CD4-positive, alpha-beta T cell treated with Interferon alpha-2 for 1 hour (primary cell): ENCODE results near the gene MYO5B.
"Not testable (repeated sequence)": the region's sequence is repeated elsewhere in the genome, so short reads cannot be mapped to it uniquely, and the experiment has no call there.

Experiments
- DNase-seq, 2 donors: peaks; one replicate each; pipeline ENCODE4 v3.0.0-alpha.2; 2020 to 2022

Gene MYO5B

GRCh38 chr18:49814147-49814499 lies 380.8 kb downstream of the MYO5B start:
- peak; percentile 83 for DNase-seq

GRCh38 chr18:49813319-49814146 lies 381.4 kb downstream of the MYO5B start, which contains the start of gene ACAA2:
Gene ACAA2, minus strand, starts transcription at chr18:49813533. Its CDS starts 49 bp downstream, at chr18:49813484.
- DNase-seq = peak; percentile 81 to 86

DNA sequence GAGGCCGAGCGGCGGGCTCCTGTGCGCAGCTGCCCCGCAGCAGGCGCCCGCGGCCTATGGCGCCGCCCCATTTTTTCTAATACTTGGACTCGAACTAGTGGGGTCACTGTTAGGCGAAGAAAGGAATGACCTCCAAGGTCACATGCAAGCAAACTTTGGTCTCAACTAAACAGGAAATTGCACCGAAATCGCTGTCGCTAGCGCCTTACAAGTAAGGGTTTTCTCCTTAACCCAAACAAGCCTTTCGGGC lies 382.0 kb downstream of the MYO5B start:
- DNase-seq = no peak

- no peak for DNase-seq
Observed at GRCh38 chr18:49812286-49813068, 382.5 kb downstream of the MYO5B start.

- DNase-seq = no peak
Observed at GRCh38 chr18:49811151-49811938, 383.6 kb downstream of the MYO5B start.

DNA sequence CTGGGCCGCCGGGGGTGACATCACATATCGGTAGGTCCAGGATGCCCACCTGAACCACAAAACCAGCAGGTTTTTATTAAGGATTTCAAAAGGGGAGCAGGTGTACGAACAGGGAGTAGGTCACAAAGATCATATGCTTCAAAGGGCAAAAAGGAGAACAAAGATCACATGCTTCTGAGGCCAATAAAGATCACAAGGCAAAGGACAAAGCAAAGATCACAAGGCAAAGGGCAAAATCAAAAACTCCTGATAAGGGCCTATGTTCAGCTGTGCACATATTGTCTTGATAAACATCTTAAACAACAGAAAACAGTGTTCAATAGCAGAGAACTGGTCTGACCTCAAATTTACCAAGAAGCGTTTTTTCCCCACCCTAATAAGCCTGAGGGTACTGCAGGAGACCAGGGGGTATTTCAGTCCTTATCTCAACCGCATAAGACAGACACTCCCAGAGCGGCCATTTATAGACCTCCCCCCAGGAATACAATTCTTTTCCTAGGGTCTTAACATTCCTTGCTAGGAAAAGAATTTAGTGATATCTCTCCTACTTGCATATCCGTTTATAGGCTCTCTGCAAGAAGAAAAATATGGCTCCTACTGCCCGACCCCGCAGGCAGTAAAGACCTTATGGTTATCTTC lies 386.3 kb downstream of the MYO5B start:
- not testable (repeated sequence) for DNase-seq

GRCh38 chr18:49804096-49804495 lies 390.9 kb downstream of the MYO5B start:
- no peak for DNase-seq

- no peak for DNase-seq
Observed at GRCh38 chr18:49802623-49803022, 392.3 kb downstream of the MYO5B start.

DNA sequence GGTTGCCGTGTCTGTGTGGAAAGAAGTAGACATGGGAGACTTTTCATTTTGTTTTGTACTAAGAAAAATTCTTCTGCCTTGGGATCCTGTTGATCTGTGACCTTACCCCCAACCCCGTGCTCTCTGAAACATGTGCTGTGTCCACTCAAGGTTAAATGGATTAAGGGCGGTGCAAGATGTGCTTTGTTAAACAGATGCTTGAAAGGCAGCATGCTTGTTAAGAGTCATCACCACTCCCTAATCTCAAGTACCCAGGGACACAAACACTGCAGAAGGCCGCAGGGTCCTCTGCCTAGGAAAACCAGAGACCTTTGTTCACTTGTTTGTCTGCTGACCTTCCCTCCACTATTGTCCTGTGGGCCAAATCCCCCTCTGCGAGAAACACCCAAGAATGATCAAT lies 394.5 kb downstream of the MYO5B start:
- not testable (repeated sequence) for DNase-seq

- DNase-seq = not testable (repeated sequence)
Observed at GRCh38 chr18:49799806-49800205, 395.1 kb downstream of the MYO5B start.

DNA sequence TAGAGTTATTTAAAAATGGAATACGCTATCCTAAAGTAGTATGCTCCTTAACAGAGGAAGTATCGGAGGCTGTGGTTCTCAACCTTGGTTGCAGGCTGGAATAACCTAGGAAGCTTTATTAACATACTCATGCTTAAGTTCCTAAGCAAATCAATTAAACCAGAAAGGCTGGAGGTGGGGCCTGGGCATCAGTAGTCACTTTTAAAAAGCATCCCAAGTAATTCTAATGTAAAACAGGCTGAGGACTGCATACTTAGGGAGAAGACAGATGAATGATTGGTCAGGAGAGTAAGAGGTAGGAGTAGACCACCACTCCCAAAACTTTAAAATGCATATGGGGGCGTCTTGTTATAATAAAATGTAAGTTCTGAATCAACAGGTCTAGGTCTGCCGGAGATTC lies 396.9 kb downstream of the MYO5B start:
- no peak for DNase-seq

DNA sequence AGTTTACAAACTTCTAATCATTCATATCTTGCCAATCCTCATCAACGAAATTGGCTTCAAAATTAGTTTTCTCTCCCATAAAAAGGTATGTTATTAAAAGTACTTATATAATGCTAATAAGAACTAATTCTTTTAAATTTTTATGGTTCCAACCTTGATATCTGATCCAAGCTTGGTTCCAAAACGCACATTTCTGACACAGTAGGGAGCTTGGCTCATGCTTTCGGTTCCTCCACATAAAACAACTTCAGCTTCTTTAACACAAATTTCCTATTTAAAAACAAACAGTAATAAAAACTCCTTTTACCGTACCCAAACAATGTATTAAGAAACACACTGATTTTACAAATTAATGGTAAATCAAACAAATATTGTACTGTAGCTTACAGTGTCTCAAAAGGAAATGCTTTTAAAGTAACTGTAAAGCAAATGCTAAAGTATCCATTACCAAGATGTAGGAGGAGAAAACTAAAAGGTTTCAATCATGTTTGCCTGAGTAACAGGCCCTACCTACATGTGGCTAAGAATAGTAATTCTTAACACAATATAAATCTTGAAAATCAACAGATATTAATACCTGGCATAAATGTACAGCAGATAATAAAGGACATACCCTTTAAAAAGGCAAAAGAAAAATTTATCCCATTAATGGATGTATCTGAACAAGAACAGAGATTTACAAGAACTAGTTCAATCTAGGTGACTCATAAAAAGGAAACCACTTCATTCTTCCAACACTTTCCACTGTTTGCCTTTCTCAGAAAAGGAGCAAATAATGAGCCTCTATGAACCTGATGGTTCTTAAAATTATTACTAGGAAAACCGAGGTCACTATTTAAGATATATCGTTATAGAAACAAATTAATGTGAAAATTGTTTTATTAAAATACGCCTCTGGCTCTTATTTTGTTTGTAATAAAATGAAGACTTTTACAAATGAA lies 399.1 kb downstream of the MYO5B start:
- no peak for DNase-seq

DNA sequence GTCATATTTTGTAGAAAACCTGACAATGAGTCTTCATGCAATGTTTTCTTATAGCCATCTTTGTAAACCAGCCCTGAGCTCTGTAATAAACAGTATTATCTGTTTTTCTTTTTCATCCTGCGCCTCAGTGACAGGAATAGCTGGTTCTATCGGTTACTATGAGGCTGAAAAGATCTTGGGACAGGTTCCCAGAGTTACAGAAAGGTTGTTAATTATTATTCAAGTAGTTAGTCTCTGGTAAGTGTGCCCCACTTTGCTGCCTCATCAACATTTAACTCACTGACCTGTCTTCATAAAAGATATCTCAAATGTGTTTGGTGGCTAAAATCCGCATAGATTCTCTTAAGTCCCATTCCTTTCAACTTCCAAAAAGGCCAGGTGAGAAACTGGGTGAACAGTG lies 400.2 kb downstream of the MYO5B start:
- DNase-seq = no peak

DNA sequence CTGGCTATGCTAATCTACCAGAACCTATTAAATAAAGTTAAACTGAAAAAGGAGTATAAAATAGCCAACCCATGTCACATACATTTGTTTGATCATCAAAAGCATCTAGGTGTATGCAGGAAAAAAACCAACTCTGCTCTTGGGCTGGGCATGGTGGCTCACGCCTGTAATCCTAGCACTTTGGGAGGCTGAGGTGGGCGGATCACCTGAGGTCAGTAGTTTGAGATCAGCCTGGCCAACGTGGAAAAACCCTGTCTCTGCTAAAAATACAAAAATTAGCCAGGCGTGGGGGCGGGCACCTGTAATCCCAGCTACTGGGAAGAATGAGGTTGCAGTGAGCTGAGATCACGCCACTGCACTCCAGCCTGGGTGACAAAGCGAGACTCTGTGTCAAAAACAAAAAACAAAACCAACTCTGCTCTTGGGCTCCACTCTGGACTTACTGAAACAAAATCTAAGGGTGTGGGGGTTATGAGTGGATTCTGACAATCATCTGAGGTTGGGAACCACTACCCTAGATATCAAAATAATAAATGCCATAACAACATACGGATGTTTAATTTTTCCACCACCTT lies 405.3 kb downstream of the MYO5B start:
- not testable (repeated sequence) for DNase-seq

GRCh38 chr18:49788327-49788898 lies 406.5 kb downstream of the MYO5B start:
- DNase-seq = peak in 1 of 2 donors; percentile 27

GRCh38 chr18:49786019-49786720 lies 408.8 kb downstream of the MYO5B start:
- DNase-seq = peak in 1 of 2 donors; percentile 53

GRCh38 chr18:49784427-49785185 lies 410.3 kb downstream of the MYO5B start:
- DNase-seq = no peak

- not testable (repeated sequence) for DNase-seq
Observed at GRCh38 chr18:49783631-49784030, 411.3 kb downstream of the MYO5B start.

DNA sequence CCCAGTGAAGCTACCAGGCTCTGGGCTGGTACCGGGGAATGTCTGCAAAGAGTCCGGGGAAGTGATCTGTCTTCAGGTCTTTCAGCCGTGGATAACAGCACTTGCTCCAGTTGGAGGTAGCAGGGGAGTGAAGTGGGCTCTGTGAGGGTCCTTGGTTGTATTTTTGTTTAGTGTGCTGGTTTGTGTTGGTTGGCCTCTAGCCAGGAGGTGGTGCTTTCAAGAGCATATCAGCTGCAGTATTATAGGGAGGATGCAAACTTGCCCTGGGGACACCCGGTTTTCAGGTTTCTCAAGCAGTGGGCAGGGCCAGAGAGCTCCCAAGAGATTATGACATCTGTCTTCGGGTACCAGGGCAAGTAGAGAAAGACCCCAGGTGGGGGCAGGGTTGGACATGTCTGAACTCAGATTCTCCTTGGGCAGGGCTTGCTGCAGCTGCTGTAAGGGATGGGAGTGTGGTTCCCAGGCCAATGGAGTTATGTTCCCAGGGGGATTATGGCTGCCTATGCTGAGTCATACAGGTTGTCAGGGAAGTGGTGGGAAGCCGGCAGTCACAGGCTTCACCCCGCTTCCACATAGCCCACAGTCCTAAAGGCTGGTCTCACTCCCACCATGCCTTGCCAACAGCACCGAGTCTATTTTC lies 416.0 kb downstream of the MYO5B start:
- no peak for DNase-seq
